ENCODE measurements around the gene EDC4. TPM values are rescaled to one million over a fixed set of nuclear protein-coding genes. Genes with fewer than 3 reads are reported as not detected.
A peak's percentile ranks its signal among the peaks of the same experiment; 100 is the strongest.

Gene EDC4
- total and polyA plus RNA-seq, 2 of the 13 experiments (the other 11 are each of a cell fraction or from before 2014, with no cell fraction given) = 51.4 to 59.1 TPM

DNA sequence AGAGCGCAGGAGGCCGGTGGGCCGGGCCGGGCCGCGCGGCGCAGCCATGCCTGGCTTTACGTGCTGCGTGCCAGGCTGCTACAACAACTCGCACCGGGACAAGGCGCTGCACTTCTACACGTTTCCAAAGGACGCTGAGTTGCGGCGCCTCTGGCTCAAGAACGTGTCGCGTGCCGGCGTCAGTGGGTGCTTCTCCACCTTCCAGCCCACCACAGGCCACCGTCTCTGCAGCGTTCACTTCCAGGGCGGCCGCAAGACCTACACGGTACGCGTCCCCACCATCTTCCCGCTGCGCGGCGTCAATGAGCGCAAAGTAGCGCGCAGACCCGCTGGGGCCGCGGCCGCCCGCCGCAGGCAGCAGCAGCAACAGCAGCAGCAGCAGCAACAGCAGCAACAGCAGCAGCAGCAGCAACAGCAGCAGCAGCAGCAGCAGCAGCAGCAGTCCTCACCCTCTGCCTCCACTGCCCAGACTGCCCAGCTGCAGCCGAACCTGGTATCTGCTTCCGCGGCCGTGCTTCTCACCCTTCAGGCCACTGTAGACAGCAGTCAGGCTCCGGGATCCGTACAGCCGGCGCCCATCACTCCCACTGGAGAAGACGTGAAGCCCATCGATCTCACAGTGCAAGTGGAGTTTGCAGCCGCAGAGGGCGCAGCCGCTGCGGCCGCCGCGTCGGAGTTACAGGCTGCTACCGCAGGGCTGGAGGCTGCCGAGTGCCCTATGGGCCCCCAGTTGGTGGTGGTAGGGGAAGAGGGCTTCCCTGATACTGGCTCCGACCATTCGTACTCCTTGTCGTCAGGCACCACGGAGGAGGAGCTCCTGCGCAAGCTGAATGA is 30.1 kb upstream of the EDC4 start (continued):
- TF ChIP-seq, protein P1, sequence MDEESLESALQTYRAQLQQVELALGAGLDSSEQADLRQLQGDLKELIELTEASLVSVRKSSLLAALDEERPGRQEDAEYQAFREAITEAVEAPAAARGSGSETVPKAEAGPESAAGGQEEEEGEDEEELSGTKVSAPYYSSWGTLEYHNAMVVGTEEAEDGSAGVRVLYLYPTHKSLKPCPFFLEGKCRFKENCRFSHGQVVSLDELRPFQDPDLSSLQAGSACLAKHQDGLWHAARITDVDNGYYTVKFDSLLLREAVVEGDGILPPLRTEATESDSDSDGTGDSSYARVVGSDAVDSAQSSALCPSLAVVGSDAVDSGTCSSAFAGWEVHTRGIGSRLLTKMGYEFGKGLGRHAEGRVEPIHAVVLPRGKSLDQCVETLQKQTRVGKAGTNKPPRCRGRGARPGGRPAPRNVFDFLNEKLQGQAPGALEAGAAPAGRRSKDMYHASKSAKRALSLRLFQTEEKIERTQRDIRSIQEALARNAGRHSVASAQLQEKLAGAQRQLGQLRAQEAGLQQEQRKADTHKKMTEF (CRISPR knock-in tag; IDR thresholded peaks at IDR 0.05) = peak; percentile 54; the same call in 1 of the 2 replicates
- TF ChIP-seq FOXP1 (IDR thresholded peaks at IDR 0.05) = no peak
- TF ChIP-seq FOXP1 (CRISPR knock-in tag; IDR thresholded peaks at IDR 0.05) = 0 out of 2 replicates have a peak, but pooled peaks have one; percentile 5
- TF ChIP-seq, protein P2, sequence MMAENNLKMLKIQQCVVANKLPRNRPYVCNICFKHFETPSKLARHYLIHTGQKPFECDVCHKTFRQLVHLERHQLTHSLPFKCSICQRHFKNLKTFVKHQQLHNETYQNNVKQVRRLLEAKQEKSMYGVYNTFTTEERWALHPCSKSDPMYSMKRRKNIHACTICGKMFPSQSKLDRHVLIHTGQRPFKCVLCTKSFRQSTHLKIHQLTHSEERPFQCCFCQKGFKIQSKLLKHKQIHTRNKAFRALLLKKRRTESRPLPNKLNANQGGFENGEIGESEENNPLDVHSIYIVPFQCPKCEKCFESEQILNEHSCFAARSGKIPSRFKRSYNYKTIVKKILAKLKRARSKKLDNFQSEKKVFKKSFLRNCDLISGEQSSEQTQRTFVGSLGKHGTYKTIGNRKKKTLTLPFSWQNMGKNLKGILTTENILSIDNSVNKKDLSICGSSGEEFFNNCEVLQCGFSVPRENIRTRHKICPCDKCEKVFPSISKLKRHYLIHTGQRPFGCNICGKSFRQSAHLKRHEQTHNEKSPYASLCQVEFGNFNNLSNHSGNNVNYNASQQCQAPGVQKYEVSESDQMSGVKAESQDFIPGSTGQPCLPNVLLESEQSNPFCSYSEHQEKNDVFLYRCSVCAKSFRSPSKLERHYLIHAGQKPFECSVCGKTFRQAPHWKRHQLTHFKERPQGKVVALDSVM (CRISPR knock-in tag; IDR thresholded peaks at IDR 0.05) = peak; percentile 13; the same call in 1 of the 2 replicates
- TF ChIP-seq ZNF703 (CRISPR knock-in tag; IDR thresholded peaks at IDR 0.05; ENCODE audit: borderline replicate concordance) = no peak
- TF ChIP-seq LBX2 (CRISPR knock-in tag; IDR thresholded peaks at IDR 0.05; ENCODE audit: borderline replicate concordance) = peak; percentile 47; the same call in 1 of the 2 replicates
- TF ChIP-seq HDAC1 (CRISPR knock-in tag; IDR thresholded peaks at IDR 0.05) = peak; percentile 70; the same call in 1 of the 2 replicates
- TF ChIP-seq, protein P3, sequence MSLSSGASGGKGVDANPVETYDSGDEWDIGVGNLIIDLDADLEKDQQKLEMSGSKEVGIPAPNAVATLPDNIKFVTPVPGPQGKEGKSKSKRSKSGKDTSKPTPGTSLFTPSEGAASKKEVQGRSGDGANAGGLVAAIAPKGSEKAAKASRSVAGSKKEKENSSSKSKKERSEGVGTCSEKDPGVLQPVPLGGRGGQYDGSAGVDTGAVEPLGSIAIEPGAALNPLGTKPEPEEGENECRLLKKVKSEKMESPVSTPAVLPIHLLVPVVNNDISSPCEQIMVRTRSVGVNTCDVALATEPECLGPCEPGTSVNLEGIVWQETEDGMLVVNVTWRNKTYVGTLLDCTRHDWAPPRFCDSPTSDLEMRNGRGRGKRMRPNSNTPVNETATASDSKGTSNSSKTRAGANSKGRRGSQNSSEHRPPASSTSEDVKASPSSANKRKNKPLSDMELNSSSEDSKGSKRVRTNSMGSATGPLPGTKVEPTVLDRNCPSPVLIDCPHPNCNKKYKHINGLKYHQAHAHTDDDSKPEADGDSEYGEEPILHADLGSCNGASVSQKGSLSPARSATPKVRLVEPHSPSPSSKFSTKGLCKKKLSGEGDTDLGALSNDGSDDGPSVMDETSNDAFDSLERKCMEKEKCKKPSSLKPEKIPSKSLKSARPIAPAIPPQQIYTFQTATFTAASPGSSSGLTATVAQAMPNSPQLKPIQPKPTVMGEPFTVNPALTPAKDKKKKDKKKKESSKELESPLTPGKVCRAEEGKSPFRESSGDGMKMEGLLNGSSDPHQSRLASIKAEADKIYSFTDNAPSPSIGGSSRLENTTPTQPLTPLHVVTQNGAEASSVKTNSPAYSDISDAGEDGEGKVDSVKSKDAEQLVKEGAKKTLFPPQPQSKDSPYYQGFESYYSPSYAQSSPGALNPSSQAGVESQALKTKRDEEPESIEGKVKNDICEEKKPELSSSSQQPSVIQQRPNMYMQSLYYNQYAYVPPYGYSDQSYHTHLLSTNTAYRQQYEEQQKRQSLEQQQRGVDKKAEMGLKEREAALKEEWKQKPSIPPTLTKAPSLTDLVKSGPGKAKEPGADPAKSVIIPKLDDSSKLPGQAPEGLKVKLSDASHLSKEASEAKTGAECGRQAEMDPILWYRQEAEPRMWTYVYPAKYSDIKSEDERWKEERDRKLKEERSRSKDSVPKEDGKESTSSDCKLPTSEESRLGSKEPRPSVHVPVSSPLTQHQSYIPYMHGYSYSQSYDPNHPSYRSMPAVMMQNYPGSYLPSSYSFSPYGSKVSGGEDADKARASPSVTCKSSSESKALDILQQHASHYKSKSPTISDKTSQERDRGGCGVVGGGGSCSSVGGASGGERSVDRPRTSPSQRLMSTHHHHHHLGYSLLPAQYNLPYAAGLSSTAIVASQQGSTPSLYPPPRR (CRISPR knock-in tag; IDR thresholded peaks at IDR 0.05; ENCODE audit: borderline replicate concordance) = no peak
- peak; percentile 59 for TF ChIP-seq CTCF (CRISPR knock-in tag; IDR thresholded peaks at IDR 0.05)
- TF ChIP-seq HDAC6 (IDR thresholded peaks at IDR 0.05; ENCODE audit: low read depth, low read length) = no peak
- peak; percentile 14 for TF ChIP-seq KMT2B (CRISPR knock-in tag; IDR thresholded peaks at IDR 0.05)
- peak; percentile 41; the same call in 1 of the 2 replicates for TF ChIP-seq CAMTA2 (CRISPR knock-in tag; IDR thresholded peaks at IDR 0.05; ENCODE audit: borderline replicate concordance)
- TF ChIP-seq FOXC1 (CRISPR knock-in tag; IDR thresholded peaks at IDR 0.05; ENCODE audit: borderline replicate concordance) = peak; percentile 41; the same call in 1 of the 2 replicates
- TF ChIP-seq, protein P4, sequence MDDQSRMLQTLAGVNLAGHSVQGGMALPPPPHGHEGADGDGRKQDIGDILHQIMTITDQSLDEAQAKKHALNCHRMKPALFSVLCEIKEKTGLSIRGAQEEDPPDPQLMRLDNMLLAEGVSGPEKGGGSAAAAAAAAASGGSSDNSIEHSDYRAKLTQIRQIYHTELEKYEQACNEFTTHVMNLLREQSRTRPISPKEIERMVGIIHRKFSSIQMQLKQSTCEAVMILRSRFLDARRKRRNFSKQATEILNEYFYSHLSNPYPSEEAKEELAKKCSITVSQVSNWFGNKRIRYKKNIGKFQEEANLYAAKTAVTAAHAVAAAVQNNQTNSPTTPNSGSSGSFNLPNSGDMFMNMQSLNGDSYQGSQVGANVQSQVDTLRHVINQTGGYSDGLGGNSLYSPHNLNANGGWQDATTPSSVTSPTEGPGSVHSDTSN (CRISPR knock-in tag; IDR thresholded peaks at IDR 0.05; ENCODE audit: borderline replicate concordance) = no peak
- TF ChIP-seq ZNF501 (CRISPR knock-in tag; IDR thresholded peaks at IDR 0.05) = peak; percentile 91
- TF ChIP-seq EEA1 (CRISPR knock-in tag; IDR thresholded peaks at IDR 0.05; ENCODE audit: borderline replicate concordance) = peak; percentile 30
